Erythroblast (primary cell): ENCODE data around the gene SIK2.
A peak's percentile ranks its signal among the peaks of the same experiment; 100 is the strongest.

Experiments
- GATA1 ChIP-seq: IDR thresholded peaks from 2 replicates; pipeline ENCODE4 v1.6.1; 2011; ENCODE audit warnings: low read depth, mild to moderate bottlenecking, control low read depth, low read length, moderate library complexity
- POLR2A ChIP-seq: IDR thresholded peaks from 2 replicates; pipeline ENCODE4 v1.6.1; 2011; ENCODE audit warnings: mild to moderate bottlenecking, low read length

DNA sequence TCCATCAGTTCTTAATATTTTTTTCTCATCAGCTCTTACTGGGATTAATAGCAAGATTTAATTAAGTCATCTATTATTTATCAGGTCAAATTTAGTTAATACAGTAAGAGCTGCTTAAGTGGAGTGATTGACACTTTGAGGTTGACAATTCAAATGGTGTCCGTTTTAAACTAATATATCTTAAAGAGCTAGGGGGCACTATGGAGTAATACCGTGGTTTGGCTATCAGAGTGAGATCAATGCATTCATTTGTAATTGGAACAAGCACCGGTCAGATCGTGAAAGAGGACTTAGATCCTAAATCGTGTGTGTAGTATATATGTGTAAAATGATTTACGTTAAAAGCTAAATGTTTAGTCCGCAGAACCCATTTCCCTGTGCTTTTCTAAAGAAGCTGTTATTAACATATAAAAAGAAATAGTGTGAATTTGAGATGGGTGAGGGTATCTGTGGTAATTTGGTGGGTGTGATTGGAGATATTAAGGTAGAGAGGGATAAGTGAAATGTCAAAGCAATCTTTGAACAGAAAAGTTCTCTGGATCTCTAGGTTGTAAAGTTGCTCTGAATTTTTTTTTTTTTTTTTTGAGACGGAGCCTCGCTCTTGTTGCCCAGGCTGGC is 2.3 kb downstream of the SIK2 start:
- TF ChIP-seq POLR2A (peak; percentile 40), GATA1 (no peak)
